Measurements from ENCODE around the gene NOP56.
A peak's percentile ranks its signal among the peaks of the same experiment; 100 is the strongest.

NOP56 gene, protein sequence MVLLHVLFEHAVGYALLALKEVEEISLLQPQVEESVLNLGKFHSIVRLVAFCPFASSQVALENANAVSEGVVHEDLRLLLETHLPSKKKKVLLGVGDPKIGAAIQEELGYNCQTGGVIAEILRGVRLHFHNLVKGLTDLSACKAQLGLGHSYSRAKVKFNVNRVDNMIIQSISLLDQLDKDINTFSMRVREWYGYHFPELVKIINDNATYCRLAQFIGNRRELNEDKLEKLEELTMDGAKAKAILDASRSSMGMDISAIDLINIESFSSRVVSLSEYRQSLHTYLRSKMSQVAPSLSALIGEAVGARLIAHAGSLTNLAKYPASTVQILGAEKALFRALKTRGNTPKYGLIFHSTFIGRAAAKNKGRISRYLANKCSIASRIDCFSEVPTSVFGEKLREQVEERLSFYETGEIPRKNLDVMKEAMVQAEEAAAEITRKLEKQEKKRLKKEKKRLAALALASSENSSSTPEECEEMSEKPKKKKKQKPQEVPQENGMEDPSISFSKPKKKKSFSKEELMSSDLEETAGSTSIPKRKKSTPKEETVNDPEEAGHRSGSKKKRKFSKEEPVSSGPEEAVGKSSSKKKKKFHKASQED

DNA sequence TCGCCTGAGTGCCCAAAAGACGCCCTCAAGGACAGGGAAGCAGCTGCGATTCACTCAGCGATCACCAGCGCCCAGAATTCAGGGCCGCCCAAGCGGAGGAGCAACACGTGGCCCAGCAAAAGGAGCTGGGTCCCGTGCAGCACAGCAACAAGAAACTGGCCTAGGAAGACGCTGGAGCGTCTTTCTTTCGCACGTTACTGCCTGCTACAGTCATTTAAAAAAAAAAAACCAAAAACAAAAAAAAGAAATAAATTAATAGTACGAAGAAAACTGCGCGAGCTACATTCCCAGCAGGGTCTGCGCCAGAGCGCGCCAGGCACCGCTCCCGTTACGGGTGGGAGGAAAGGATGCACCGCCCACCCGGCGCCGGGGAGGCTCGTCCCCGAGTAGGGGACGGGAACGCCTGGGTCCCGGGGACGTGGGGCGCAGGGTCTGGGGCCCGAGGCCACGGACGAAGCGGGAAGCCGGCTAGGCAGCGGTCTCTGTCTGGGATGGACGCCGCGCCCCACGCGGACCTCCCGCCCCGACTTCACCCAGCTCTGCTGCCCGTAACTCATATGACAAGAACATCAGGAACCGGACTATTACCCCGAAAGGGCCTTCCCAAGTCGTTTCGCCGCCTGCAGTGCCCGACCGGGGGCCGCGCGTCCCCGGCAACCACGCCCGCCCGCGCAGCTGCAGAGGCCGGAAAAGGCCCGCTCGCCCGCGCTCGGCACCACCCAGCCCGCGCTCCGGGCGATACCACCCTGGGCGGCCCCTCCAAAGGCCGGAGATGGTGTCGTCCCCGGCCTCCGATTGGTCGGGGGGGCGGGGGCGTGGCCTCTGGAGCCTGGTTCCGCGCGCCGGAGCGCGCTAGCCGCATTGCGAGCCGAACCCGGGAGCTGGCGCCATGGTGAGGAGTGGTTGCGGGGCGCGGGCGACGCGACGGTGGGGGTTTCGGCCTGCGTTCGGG lies at the start of gene NOP56:
NOP56 (plus strand) TSS at position 861 of the 952 bp plus-strand sequence; CDS start at position 890, 29 bp downstream.
- TF ChIP-seq, protein P1, sequence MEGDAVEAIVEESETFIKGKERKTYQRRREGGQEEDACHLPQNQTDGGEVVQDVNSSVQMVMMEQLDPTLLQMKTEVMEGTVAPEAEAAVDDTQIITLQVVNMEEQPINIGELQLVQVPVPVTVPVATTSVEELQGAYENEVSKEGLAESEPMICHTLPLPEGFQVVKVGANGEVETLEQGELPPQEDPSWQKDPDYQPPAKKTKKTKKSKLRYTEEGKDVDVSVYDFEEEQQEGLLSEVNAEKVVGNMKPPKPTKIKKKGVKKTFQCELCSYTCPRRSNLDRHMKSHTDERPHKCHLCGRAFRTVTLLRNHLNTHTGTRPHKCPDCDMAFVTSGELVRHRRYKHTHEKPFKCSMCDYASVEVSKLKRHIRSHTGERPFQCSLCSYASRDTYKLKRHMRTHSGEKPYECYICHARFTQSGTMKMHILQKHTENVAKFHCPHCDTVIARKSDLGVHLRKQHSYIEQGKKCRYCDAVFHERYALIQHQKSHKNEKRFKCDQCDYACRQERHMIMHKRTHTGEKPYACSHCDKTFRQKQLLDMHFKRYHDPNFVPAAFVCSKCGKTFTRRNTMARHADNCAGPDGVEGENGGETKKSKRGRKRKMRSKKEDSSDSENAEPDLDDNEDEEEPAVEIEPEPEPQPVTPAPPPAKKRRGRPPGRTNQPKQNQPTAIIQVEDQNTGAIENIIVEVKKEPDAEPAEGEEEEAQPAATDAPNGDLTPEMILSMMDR (IDR thresholded peaks at IDR 0.05; ENCODE audit: low read depth, low read length, missing control alignments) = no peak
- DNase-seq (ENCODE audit: extremely low read depth, low read depth) = peak; percentile 54
- H3K4me3 ChIP-seq (replicated peaks; ENCODE audit: low read depth, low read length) = peak within 1 kb of the TSS; percentile 100

DNA sequence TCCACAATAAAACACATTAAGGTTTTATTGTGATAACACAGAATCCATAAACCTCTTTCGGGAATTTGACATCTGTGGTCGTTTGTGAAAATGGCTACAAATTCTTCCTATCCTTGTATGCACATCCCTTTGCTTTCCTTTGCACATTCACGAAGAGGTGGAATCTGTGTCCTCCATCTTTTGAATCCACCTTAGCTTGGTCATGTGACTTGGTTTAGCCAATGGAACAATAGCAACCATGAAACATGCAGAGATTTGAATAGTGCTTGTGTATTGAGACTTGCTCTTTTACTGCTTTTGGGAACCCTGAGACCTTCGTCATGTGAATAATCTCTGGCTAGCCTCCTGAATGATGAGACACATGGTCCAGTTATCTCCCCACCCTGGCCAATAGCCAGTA lies 49.7 kb upstream of the NOP56 start:
- H3K4me3 ChIP-seq (replicated peaks; ENCODE audit: low read depth, low read length) = no peak overlapping the region
- no peak for DNase-seq (ENCODE audit: extremely low read depth, low read depth)
- TF ChIP-seq, protein P1 (IDR thresholded peaks at IDR 0.05; ENCODE audit: low read depth, low read length, missing control alignments) = no peak

DNA sequence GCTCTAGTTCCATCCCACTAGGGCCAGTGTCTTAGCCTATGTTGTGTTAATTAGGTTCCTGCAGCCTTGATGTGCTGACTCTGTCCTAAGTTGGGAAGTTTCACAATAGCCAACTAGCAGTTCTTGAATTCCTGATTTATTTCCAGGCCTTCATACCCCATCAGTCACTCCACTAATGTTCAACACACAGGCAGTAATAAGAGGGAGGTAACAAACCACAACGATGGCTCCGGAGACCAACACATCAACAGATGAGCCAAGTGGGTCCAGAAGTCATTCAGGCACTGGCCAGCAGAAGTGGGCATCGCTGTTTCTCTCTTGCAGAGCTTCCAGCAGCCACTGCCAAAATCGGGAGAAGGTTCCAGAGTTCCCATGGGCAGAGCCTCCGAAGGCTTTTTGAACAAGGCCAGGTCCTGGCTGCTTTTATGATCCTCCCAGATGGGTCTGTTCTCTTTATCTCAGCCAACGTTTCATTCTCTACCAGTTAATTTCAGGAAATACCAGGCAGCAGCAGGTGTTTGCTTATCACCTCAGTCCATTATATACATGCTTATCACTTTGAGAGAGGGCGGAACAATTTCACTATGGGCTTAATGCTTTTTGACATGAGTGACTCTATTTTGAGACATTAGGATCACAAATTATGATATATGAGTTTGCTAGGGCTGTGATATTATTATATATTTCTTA lies 48.5 kb upstream of the NOP56 start:
- DNase-seq (ENCODE audit: extremely low read depth, low read depth) = no peak
- TF ChIP-seq, protein P1 (IDR thresholded peaks at IDR 0.05; ENCODE audit: low read depth, low read length, missing control alignments) = no peak
- no peak overlapping the region for H3K4me3 ChIP-seq (replicated peaks; ENCODE audit: low read depth, low read length)

DNA sequence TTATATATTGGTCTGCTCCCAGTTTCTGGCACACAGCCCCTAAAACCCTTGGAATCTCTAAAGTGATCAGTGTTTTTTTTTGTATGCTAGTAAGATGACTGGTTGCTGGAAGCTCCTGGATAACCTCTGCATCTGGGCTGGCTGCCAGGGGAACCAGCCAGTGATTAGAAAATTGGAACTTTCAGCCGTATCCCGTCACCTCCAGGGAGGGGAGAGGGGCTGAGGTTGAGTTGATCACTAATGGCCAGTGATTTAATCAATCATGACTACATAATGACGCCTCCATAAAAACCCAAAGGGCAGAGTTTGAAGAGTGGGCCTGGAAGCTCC lies 48.0 kb upstream of the NOP56 start:
- DNase-seq (ENCODE audit: extremely low read depth, low read depth) = no peak
- TF ChIP-seq, protein P1 (IDR thresholded peaks at IDR 0.05; ENCODE audit: low read depth, low read length, missing control alignments) = no peak
- H3K4me3 ChIP-seq (replicated peaks; ENCODE audit: low read depth, low read length) = no peak overlapping the region

DNA sequence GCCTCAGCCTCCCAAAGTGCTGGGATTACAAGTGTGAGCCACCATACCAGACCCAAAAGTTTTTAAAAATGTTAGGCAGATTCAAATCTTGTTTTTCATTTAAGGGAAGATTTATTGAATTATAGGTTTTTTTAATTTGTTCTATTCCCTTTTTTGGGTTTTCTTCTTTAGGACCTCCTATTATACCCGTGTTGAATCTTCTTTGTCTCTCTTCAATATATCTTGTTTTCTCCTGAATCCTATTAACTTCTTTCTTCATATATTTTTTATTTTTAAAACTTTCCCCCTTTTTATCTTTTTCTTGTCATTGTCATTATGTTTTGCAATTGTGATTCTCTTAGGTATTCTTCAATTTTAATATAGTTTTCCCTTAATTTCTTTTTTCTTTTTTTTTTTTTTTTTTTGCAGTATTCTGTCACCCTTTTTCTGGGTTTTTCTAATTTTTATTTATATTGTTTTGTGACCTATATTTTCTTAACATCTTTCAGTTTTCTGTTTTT lies 45.9 kb upstream of the NOP56 start:
- TF ChIP-seq, protein P1 (IDR thresholded peaks at IDR 0.05; ENCODE audit: low read depth, low read length, missing control alignments) = no peak
- no peak overlapping the region for H3K4me3 ChIP-seq (replicated peaks; ENCODE audit: low read depth, low read length)
- DNase-seq (ENCODE audit: extremely low read depth, low read depth) = no peak

DNA sequence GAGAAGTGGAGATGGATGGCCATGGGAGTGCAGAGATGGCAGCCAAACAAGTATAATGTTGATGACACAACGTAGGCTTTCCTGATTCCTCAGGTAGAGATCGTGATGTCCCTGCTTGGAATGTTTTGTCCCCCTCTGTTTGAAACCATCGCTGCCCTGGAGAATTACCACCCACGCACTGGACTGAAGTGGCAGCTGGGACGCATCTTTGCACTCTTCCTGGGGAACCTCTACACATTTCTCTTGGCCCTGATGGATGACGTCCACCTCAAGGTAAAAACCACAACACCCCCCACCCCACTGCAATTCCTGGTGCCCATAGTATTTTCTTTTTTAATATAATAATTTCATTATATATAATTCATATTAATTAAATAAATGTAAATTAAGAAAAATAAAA lies 42.1 kb upstream of the NOP56 start:
- TF ChIP-seq, protein P1 (IDR thresholded peaks at IDR 0.05; ENCODE audit: low read depth, low read length, missing control alignments) = no peak
- no peak for DNase-seq (ENCODE audit: extremely low read depth, low read depth)
- no peak overlapping the region for H3K4me3 ChIP-seq (replicated peaks; ENCODE audit: low read depth, low read length)
